Calu3 (cell line): ENCODE data around the gene NUPR1. TPM values are rescaled to one million over a fixed set of nuclear protein-coding genes. Genes with fewer than 3 reads are reported as not detected.

Source experiments
- BruUV-seq: library from RNA; stranded (reverse); fragments of 400-500 nt; replicated peaks from 2 replicates; lab custom pipeline; 2021; lab: Mats Ljungman, UMichigan
- CTCF ChIA-PET: fragments of 300-600 bp; sonication (Branson Sonifier 250); formaldehyde crosslinking; loops from one replicate; lab custom pipeline; 2022; ENCODE audit warnings: antibody characterized with exemption; lab: Charles Lee
- DNase-seq: peaks from one replicate; pipeline ENCODE4 v3.0.0; 2022
- H3K27ac Mint-ChIP-seq: one replicate; pipeline ENCODE4 v1.8.0; 2022; ENCODE audit warnings: mixed read lengths; ENCODE audit not compliant: unreplicated experiment
- H3K27me3 Mint-ChIP-seq: one replicate; pipeline ENCODE4 v1.8.0; 2022; ENCODE audit warnings: mixed read lengths; ENCODE audit not compliant: unreplicated experiment
- H3K36me3 Mint-ChIP-seq: one replicate; pipeline ENCODE4 v1.8.0; 2022; ENCODE audit warnings: mild to moderate bottlenecking, moderate library complexity, mixed read lengths; ENCODE audit not compliant: insufficient read depth, unreplicated experiment
- H3K4me1 Mint-ChIP-seq: one replicate; pipeline ENCODE4 v1.8.0; 2022; ENCODE audit warnings: mild to moderate bottlenecking, low read depth, mixed read lengths; ENCODE audit not compliant: unreplicated experiment
- H3K4me3 Mint-ChIP-seq: one replicate; pipeline ENCODE4 v1.8.0; 2022; ENCODE audit warnings: mild to moderate bottlenecking, low read depth, moderate library complexity, mixed read lengths; ENCODE audit not compliant: unreplicated experiment
- H3K9me3 Mint-ChIP-seq: one replicate; pipeline ENCODE4 v1.8.0; 2022; ENCODE audit warnings: low read depth, mixed read lengths; ENCODE audit not compliant: unreplicated experiment
- CTCF ChIP-seq: fragments of 200-600 bp; IDR thresholded peaks from one replicate; pipeline ENCODE4 v1.8.0; 2022; ENCODE audit warnings: antibody characterized with exemption; ENCODE audit not compliant: unreplicated experiment
- intact Hi-C: fragments of 100-400 bp; cut with micrococcal nuclease; formaldehyde crosslinking; loops from one replicate; pipeline ENCODE4 v1.10.0; 2022; ENCODE audit not compliant: unreplicated experiment
- total RNA-seq: library from RNA; stranded (reverse); gene quantifications from 2 replicates; pipeline ENCODE4 v1.2.3, GENCODE V29; 2022

The NUPR1 gene
- total RNA-seq, 1 experiment from 2014 or later: 0.73 TPM

- Mint-ChIP-seq H3K4me3 (no peak overlapping the region), H3K27ac (no peak overlapping the region), H3K27me3 (peaks cover 39% of the 10 kb centered on the region), H3K9me3 (no peaks in the 10 kb centered on the region), H3K36me3 (peaks cover 11% of the 10 kb centered on the region), H3K4me1 (no peaks in the 10 kb centered on the region)
- intact Hi-C loops: no loop called here
- no TSS peak for BruUV-seq
- no peak for TF ChIP-seq CTCF
- CTCF ChIA-PET: no interaction called here
- no peak for DNase-seq
Observed at GRCh38 chr16:28496844-28497243, 41.9 kb downstream of the NUPR1 start.

- Mint-ChIP-seq H3K9me3 (no peaks in the 10 kb centered on the region), H3K27ac (no peak overlapping the region), H3K4me3 (no peak overlapping the region), H3K36me3 (peaks cover 19% of the 10 kb centered on the region), H3K4me1 (no peaks in the 10 kb centered on the region), H3K27me3 (peaks cover 39% of the 10 kb centered on the region)
- CTCF ChIA-PET: no interaction called here
- no TSS peak for BruUV-seq
- intact Hi-C loops: no loop called here
- TF ChIP-seq CTCF: no peak
- no peak for DNase-seq
Observed at GRCh38 chr16:28495795-28496749, 42.7 kb downstream of the NUPR1 start.

GRCh38 chr16:28495098-28495793, 43.5 kb downstream of the NUPR1 start:
- no peak overlapping the region for H3K4me3 Mint-ChIP-seq
- no peak for DNase-seq
- CTCF ChIA-PET: no interaction called here
- intact Hi-C loops: no loop called here
- H3K27ac Mint-ChIP-seq: no peak overlapping the region
- H3K4me1 Mint-ChIP-seq: no peaks in the 10 kb centered on the region
- peaks cover 39% of the 10 kb centered on the region for H3K27me3 Mint-ChIP-seq
- no TSS peak for BruUV-seq
- H3K36me3 Mint-ChIP-seq: peaks cover 26% of the 10 kb centered on the region
- H3K9me3 Mint-ChIP-seq: no peaks in the 10 kb centered on the region
- no peak for TF ChIP-seq CTCF

GRCh38 chr16:28494121-28494851, 44.5 kb downstream of the NUPR1 start, which contains the start of gene APOBR:
Gene APOBR, plus strand, starts transcription at chr16:28494643. Its CDS starts 39 bp downstream, at chr16:28494682.
- no peak for DNase-seq
- H3K4me1 Mint-ChIP-seq: no peaks in the 10 kb centered on the region
- peaks cover 39% of the 10 kb centered on the region for H3K27me3 Mint-ChIP-seq
- peaks cover 35% of the 10 kb centered on the region for H3K36me3 Mint-ChIP-seq
- BruUV-seq: no TSS peak
- H3K4me3 Mint-ChIP-seq: no peak within 1 kb of the TSS
- H3K9me3 Mint-ChIP-seq: no peaks in the 10 kb centered on the region
- CTCF ChIA-PET: no interaction called here
- H3K27ac Mint-ChIP-seq: no peak within 1 kb of the TSS
- no peak for TF ChIP-seq CTCF
- intact Hi-C loops: no loop called here
